Stimulated activated CD4-positive, alpha-beta T cell treated with anti-CD3 and anti-CD28 coated beads, Interleukin-1b, Interleukin-23, amount 100 ng/mL, for 4 hours (primary cell): ENCODE data around the gene AQP5.

ENCODE experiments used
- DNase-seq, 2 donors: peaks; one replicate each; pipeline ENCODE4 v3.0.0-alpha.2; 2020; ENCODE audit warnings: low read depth in 2 of 2

The AQP5 gene

DNA sequence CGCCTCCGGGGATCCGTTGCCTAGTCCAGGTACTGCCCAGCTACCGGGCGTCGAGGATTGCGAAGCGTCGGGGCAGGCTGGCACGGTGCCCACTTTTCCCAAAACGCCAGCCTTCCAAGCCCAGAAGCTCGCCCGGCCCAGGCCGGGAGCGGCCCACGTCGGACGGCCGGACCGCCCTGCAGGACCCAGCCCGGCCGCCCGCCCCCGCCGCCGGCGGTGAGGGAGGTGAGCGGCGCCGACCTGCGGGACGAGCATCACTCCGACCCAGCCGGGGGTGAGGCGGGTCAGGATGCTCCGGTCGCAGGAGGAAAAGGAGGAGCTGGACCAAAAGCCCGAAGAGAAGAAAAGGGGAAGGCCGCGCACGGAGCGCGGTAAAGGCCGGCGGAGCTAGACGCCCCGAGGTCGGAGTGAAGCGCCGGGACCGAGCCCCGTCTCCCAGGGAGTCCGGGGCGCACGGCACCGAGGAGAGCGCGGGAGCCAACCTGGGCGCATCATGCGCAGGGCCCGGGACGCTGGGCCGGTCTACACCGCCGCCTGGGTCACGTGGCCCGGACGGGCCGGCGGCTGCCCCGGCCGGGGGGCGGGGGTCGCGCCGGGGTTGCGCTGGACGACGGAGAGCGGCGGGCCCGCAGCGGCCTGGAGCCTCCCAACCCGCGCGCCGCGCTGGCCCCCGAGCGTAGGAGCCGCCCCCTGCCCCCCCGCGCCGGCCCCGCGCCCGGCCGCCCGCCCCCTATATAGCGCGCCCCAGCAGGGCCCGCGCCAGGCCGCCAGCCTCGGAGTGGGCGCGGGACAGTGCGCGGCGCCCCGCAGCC, at the start of gene AQP5:
Gene AQP5, plus strand, starts transcription at position 762 of the 812 bp plus-strand sequence. CDS start 146 bp downstream, outside the sequence.
- DNase-seq, result no peak

DNA sequence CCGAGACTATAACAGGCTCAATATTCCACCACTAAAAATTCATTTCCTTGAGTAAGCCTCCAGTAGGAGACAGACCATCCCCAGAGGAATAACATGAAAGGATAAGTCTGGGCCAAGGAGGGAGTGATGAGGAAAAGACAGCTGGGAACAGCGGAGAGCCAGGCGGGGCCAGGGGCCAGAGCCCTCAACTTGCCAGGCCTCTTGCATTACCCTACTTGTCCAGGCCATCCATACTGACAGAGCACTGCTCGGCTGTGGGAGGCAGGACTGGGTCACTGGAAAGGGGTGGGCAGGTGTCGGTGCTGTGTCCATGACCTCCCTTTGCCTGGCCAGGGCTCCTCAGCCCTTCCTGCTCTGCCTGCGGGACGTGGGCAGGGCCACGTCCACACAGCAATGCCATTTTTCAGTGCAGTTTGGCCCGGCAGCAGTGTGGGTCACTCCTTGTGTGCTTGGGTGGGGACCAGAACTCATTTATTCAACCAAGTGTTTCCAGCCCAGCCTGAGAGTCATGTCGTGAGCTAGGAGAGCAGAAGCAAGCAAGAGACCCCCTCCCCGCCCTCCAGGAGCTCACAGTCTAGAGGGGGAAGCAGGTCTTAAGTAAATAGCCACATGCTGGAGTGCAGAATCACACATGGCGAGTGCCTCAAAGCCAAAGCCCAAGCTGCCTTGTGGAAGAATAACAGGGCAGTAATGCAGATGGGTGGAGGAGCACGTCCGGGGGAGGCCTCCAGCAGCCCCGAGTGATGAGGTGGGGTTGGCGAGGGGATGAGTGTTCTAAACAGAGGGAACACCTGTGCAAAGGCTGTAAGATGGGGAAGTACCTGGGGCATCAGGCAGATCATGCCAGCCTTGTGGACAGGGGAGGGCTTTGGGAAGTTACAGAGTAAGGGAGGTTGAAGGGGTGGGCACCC, 49.1 kb upstream of the AQP5 start:
- no peak for DNase-seq

DNA sequence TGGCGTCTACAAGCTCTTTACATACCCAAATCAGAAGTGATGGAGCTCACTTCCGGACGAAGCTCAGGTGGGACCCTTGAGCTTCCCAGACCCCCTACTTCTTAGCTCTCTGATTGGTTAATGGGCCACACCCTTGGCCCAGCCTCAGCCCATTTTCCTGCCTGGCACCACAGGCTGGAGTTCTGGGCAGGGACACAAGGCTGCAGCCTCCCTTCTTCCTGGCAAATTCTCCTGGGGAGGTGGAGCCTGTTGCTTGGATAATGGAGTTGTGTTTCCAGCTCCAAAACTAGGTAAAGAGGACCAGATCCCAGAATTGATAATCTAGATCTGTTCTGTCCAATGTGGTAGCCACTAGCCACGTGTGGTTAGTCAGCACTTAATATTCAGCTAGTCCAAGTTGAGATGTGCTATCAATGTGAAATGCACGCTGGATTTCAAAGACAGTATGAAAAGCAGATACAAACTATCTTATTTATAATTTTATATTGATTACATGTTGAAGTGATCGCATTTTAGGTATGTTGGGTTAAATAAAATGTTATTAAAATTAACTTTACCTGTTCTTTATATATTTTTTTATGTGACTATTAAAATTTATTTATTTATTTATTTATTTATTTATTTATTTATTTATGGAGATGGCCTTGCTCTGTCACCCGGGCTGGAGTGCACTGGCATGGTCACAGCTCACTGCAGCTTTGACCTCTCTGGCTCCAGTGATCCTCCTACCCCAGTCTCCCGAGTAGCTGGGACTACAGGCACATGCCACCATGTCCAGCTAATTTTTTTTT, 45.3 kb upstream of the AQP5 start:
- no peak for DNase-seq

DNA sequence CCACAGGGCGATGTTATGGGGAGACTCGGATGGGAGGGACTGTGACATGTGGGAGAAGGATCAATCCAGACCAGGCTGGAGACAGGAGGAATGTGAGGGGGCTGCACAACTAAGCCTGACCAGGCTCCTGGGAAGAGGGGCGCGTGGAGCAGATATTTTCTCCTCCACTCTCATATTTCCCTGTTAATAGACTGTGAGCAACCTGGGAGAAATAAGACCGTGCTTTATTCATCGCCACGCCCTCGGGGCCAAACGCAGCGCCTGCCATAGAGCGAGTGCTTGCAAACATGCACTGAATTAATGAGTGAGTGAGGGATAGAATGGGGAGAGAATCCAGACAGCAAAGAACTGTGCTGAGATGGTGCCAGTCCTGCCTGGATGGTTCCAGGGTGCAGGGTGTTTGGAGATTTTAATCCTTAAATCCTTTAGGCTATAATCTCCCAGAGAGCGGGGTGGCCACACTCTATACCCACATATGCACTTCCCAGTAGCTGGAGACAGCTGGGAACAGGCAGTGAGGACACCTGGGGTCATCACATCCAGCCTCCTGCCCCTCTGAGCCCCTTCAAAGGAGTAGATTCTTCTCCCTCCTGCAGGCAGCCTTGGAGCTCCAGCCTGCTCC, 44.4 kb upstream of the AQP5 start:
- DNase-seq, result no peak

DNA sequence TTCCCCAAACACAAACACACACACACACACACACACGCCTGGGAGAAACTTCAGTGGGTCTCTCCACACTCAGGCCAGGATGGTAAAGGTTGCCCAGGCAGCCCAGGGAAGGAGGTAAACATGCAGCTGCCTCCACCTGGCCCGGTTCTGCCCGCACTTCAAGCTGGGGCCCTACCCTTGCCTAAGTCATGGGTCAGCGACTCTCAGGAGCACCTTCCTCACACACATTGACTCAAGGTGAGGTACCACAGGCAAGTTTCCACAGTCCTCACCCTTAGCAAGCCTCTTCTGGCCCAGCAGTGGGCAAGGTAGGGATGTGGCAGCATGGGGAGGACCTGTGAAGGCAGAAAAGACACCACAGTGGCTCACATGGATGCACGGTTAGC, 43.9 kb upstream of the AQP5 start:
- no peak for DNase-seq

DNA sequence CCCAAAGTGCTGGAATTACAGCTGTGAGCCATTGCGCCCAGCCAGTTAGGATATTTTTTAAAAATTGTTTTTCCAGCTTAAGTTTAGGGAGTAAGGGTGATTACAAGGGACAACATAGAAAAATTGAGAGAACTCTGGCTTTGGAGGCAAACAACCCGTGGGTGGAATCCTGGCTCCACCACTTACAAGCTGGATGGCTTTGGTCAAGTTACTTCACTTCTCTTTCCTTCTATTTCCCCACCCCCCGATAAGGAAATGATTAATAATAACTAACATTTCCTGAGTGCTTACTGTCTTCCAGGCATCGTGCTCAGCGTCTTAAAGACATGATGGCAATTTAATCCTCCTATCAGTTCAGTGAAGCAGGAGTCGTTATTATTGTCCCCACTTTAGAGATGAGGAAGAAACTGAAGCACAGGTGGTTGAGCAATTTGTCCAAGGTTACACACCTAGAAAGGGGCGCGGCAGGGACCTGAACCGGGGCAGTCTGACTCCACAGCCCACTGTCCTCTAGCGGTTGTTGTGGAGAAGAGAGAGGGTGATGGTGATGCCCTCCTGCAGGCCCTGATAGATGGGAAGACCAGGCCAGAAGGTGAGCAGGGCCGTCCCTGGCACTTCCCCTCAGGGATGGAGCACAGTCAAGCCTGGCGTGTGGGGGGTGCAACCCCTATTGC, 41.3 kb upstream of the AQP5 start:
- DNase-seq, result no peak

DNA sequence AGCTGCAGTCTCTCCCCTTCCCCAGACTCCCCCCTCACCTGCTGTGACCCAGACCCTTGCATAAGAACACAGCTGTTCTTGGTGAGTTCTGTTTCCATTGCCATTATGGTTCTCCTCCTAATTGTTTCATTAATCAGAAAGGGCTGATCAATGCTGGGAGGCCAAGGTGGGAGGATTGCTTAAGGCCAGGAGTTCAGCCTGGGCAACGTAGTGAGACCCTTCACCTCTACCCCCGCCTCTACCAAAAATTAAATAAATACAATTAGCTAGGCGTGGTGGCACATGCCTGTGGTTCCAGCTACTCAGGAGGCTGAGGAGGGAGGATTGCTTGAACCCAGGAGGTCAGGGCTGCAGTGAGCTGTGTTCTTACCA, 40.8 kb upstream of the AQP5 start:
- DNase-seq, result no peak

DNA sequence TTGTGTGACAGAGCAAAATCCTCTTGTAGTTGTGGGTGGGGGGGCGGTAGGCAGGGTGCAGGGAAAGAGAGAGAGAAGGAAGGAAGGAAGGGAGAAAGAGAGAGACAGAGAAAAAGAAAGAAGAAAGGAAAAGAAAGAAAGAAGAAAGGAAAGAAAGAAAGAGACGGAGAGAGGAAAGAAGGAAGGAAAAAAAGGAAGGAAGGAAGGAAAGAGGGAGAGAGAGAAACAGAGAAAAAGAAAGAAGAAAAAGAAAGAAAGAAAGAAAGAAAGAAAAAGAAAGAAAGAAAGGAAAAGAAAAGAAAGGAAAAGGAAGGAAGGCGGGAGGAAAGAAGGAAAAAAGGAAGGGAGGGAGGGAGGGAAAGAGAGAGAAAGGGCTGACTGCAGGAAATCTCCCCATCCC, 40.4 kb upstream of the AQP5 start:
- DNase-seq, result no peak

DNA sequence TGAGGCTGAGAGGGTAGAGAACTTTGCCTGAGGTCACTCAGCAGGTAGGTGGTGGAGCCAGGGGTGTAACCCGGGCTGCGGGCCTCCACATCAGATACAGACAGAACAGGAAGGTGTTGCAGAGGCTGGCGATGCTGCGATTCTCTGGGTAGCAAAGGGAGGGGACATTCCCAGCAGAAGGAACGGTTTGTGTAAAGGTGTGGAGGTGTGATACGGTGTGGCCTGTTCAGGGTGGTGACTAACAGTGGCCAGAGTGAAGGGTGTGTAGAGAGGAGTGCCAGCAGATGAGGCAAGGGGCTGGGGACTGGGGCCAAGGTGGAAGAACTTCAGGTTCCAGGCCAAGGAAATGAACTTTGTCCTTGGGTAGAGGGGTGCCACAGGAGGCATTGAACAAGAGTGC, 39.7 kb upstream of the AQP5 start:
- DNase-seq, result no peak

DNA sequence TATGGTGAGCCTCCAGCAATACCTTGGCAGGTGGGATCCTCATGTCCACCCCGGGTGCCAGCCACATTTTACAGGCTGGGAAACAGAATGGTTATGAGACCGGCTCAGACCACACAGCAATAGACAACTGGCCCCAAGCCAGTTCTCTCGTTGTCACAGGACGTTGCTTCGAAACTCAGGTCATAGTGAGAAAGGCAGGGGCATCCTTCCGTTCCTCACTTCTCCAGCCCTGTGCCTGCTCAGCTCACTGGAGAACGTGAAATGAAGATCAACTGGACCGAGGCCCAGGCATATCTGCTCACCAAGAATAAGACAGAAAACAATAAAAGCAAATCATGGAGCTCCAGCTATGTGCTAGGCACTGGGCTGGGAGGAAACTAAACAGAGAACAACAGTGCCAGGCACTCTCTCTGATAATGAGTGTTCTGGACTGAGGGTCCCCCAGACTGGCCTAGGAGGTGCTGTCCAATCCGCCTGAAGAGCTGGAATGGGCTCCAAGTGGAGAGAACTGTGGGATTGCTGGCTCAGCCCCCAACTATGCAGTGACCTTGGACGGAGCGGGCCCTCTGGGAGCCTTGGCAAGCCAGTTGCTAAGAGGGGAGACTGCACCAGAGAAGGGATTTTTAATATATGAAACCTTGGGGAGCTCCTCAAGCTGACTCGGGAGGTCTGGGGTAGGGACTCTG, 39.2 kb upstream of the AQP5 start:
- DNase-seq, result no peak

DNA sequence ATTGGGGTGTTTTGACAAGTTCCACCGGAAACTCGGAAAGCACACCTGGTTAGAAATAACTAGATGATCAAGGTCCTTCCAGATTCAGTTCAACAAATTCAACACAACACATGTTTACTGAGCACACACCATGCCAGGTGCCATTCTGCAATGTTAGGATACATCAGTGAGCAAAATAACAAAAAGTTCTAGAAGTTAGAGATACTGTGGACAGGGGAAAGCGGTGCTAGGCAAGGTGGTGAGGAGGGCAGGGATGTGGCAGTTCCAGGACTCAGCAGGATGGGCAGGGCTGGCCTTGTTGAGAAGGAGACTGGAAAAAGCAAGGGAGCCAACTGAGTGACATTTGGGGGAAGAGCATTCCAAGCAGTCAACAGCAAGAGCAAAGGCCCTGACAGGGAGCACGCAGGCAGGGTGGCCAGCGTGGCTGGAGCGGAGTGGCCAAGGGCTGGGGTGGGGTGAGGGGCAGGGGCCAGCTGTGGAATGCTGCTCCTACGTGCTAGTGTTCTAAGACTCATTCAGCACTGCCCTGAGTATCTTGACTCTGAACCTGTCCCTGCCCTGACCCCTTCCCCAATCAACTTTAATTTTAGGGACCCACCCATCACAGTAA, 38.5 kb upstream of the AQP5 start:
- no peak for DNase-seq

DNA sequence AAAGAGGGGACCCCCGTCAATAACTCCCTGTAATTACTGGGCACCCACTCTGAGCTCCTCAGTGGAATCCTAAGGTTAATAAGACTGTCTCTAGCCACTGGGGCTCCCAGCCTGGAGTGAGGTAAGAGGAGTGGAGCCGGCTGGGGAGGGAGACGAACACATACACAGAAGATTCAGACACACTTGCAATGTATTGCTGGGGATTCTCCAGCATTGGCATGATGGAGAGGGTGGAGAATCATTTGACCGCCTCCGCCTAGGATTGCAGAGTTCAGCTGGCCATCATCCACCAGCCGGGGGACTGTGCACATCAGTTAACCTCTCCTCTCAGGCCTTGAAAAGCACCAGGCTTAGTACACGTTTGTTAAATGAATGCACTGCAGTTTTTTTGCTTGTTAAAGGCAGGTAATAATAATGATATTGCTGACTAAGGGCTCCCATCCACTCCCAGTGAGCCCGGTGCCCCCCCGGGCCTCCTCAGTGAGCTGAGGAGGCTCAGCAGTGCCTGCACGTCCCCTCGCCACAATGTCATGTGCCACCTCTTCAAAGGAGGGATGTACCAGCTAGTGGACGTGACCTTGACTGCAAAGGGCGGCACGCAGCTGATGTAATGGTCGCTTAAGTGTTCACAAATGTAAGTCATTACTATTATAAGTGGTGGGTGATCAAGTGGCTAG, 37.7 kb upstream of the AQP5 start:
- DNase-seq, result no peak

DNA sequence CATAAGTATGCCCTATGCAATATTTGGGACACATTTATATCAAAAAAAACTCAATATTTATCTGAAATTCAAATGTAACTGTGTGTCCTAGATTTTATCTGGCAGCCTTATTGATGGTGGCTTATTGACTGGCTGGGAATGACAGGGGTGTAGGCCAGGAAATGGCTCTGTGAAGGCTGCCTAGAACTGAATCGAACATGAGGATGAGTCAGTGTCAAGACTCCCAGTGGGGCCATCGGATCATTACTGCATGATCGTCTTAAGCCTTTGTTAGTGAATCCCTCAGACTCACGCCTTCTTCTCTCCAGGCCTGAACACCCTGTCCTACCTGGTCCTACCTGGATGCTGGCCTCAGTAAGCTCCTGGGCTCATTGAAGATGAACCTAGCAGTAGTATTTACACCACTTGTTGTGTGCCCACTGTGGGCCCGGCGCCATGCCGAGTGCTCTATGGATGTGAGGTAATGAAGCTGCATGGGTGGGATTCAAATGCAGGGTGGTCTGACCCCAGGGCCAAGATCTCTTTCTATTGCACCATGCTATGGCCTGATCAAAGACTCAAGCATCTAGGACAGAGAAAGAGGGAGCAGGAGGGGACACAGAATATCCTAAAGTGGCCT, 36.9 kb upstream of the AQP5 start:
- no peak for DNase-seq

DNA sequence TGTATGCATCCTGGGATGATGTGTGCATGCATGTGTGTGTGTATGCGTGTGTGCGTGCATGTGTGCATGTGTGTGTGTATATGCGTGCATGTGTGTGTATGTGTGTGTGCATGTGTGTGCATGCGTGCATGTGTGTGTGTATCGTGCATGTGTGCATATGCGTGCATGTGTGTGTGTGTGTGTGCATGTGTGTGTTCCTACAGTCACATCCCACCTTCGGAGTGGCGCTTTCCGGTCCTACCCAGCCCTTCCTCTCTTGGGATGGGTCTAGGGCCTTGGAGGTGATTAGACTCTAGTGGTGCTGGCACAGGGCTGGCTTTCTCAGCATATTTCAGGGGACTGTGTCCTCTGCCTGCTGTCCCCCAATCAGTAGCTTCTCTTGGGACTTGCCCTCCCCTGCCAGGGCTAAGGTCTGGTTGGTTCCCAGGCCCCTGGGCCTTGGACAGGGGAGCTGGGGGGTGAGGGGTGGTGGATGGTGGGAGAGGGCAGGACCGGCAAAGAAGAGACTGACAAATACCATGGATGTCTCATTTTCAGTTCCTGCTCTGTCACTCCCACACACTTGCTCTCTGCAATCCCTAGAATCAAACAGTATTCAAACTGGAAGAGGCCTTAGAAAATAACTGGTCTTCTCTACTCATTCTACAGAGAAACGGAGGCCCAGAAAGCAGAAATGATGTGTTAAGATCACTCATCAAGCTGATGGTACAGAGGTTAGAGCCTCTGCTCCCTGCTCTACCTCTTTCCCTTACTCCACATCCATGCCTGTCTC, 36.1 kb upstream of the AQP5 start:
- DNase-seq, result no peak

DNA sequence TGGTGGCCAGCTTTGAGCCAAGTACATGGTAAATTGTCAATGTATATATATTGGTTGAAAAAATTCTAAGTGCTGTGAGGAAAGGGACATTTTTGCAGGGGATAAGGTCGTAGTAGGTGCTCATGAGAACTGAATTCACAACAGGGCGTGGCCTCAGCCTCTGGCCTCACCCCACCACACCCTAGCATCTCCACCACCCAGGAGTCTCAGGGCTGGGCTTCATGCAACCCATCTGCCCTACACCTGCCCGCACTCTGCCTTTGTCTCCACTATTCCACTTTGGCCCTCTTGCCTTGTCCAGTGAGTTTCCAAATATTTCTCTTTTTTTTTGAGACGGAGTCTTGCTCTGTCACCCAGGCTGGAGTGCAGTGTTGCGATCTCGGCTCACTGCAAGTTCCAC, 33.2 kb upstream of the AQP5 start:
- DNase-seq, result no peak

DNA sequence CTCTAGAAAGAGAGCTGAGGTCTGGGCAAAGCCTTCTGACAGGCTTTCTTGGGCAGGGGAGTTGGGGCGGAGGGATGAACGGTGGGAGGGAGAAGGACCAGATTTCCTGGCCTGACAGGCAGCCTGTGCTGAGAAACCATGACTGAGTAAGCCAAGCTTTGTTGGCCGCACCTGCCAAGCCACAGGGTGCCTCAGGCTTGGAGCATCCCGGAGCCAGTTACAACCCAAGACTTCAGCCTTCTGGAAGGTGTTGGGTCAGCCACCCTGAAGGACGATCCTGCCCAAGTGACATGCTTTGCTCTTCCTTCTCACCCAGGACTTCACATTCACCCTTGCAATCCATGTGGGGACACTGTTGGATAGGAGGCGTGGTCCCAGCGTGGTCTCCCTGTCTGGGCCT, 32.1 kb upstream of the AQP5 start:
- no peak for DNase-seq

DNA sequence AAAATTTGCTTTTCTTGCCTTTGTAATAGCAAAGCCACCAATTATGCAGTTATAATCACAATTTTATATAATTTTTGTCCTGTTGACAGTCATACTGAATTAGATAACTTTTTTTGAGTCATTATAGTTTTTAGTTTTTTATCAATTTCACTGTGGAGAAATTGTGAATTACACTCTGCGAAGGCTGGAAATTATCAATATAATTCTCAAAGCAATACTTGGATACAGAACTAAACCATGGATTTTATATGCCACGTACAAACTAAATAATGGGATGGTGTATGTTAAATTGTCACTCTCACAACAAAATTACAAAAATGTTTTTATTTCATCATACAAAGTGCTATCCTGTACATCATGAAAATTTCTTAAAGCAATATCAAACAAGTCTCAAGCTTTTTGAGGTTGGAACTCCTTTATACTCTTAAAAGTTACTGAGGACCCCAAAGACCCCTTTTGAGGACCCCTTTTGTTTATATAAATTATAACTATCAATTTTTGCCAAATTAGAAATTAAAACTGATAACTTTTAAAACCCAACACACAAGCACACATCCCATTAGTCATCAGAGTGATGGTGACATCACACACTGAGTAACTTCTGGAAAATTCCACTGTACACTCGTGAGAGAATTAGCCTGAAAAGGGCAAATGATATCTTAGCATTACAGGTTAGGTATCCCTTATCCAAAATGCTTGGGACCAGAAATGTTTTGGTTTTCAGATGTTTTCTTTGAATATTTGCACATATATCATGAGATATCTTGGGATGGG, 31.0 kb upstream of the AQP5 start:
- DNase-seq, result no peak

DNA sequence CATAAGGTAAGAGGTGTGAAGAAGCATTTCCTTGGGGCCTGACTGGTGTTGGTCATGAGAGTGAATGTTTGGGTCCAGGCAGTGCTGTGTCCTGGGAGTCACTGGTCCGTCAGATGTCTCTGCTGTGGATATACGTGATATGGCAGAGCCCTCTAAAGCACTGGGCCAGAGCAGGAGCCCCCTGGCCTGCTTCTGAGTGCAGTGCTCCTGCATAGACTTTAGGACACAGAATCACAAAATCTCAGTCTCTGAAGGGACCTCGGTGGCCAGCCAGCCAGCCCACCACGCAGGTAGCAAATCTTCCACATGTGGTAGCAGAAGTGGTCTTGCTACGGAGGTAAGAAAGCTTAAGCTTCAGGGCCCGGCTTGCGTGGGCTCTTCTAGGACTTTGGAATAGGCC, 29.6 kb upstream of the AQP5 start:
- no peak for DNase-seq
